Central memory CD4-positive, alpha-beta T cell (primary cell): Measurements from ENCODE around the gene ENOX1.
"Not testable (repeated sequence)": the region's sequence is repeated elsewhere in the genome, so short reads cannot be mapped to it uniquely, and the experiment has no call there.

Experiments used
- DNase-seq: peaks from one replicate; pipeline ENCODE4 v3.0.0; 2022

ENOX1 gene

GRCh38 chr13:43180036-43180660 lies 606.6 kb downstream of the ENOX1 start:
- no peak for DNase-seq

- DNase-seq: no peak
Observed at GRCh38 chr13:43171489-43171888, 615.3 kb downstream of the ENOX1 start.

- no peak for DNase-seq
Observed at GRCh38 chr13:43170506-43170905, 616.3 kb downstream of the ENOX1 start.

DNA sequence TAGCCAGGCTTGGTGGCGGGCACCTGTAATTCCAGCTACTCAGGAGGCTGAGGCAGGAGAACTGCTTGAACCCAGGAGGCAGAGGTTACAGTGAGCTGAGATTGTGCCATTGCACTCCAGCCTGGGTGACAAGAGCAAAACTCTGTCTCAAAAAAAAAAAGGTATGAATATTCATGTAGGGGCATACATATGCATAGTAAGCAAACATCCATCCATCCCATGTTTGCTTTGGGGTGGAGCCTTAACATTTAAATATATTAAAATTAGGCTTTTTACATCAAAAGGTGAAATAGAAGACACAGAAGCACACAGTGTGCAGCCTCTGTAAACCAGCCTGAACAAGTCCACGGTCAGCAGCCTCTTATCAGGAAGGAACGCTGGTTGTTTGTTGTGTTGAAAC lies 618.3 kb downstream of the ENOX1 start:
- DNase-seq: not testable (repeated sequence)

- no peak for DNase-seq
Observed at GRCh38 chr13:43167731-43168130, 619.0 kb downstream of the ENOX1 start.

DNA sequence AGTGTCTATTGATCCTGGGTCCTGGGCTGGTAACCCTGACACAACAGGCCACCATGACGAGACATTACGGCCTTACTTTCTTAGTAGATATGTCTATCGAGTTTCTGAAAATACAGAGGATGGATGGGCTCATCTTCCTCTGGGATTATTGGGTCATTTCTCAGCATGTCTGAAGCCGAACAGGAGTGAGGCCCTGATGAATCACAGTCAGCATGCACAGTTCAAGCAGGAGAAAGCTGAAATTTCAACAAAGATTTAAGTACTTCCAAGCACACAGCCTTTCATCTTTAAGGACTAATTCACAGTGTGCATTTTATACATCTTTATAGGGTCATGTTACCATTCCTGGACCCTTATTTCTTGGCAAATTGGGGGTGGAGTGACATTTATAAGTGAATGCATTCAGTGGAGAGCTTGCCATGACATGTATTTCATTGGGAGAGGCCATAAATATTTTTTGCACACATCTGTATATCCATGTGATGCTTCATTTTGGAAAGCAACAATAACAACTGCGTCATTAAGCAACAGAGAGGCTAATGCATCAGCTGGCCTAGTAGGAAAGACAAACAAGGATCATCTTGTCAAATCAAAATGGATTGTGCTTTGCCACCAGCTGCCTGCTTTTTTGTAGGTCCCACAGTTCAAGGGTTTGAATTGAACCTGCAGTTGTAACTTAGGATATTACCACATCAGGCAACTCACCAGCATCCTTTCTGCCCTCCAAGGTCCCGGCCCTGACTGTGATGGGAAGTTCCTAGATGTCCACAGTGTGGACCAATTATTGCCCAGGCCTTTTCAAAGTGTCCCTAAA lies 619.9 kb downstream of the ENOX1 start:
- DNase-seq: no peak
